ENCODE data around the gene ERFE. TPM values are rescaled to one million over a fixed set of nuclear protein-coding genes. Genes with fewer than 3 reads are reported as not detected.

Gene ERFE
- total RNA-seq, 4 donors from 2014 or later, result 0.83 TPM; not detected in 3

GRCh38 chr2:238202326-238203093 is 43.7 kb downstream of the ERFE start:
- peak overlapping the region; percentile 34 to 91 for H3K4me3 ChIP-seq
- H3K36me3 ChIP-seq, result no peaks in the 10 kb centered on the region
- TF ChIP-seq CTCF (IDR thresholded peaks at IDR 0.05) (no peak), POLR2A (IDR thresholded peaks at IDR 0.05) (no peak)
- H3K27me3 ChIP-seq, result no peaks in the 10 kb centered on the region
- H3K9me3 ChIP-seq, result no peaks in the 10 kb centered on the region
- no peaks in the 10 kb centered on the region for H3K4me1 ChIP-seq
- H3K27ac ChIP-seq, result peak overlapping the region; percentile 75 to 94
- no peak for DNase-seq
- intact Hi-C loops (cut with DNase I; ENCODE audit: low total_unique reads), result loop anchor here (10.0 kb wide), 1 partner anchor 62 kb away; no protein-coding TSS in a partner anchor

GRCh38 chr2:238203094-238203972 is 44.6 kb downstream of the ERFE start, which contains the start of gene ILKAP:
ILKAP (minus strand) TSS chr2:238203695; CDS start chr2:238203553, 142 bp downstream.
- no peaks in the 10 kb centered on the region for H3K27me3 ChIP-seq
- H3K36me3 ChIP-seq, result no peaks in the 10 kb centered on the region
- H3K4me3 ChIP-seq, result peak within 1 kb of the TSS; percentile 37 to 91
- peak within 1 kb of the TSS; percentile 85 to 94 for H3K27ac ChIP-seq
- no peaks in the 10 kb centered on the region for H3K4me1 ChIP-seq
- intact Hi-C loops (cut with DNase I; ENCODE audit: low total_unique reads), result loop anchor here (10.0 kb wide), 1 partner anchor 61 kb away; no protein-coding TSS in a partner anchor
- DNase-seq, result peak; percentile 83 to 86
- TF ChIP-seq POLR2A (IDR thresholded peaks at IDR 0.05) (peak; percentile 78 to 91), CTCF (IDR thresholded peaks at IDR 0.05) (peak in 1 of 4 experiments; percentile 11)
- no peaks in the 10 kb centered on the region for H3K9me3 ChIP-seq

- no peaks in the 10 kb centered on the region for H3K27me3 ChIP-seq
- H3K4me3 ChIP-seq, result peak overlapping the region; percentile 37 to 91
- H3K36me3 ChIP-seq, result no peaks in the 10 kb centered on the region
- DNase-seq, result no peak
- H3K9me3 ChIP-seq, result no peaks in the 10 kb centered on the region
- no peak for TF ChIP-seq POLR2A (IDR thresholded peaks at IDR 0.05)
- TF ChIP-seq CTCF (IDR thresholded peaks at IDR 0.05), result no peak
- intact Hi-C loops (cut with DNase I; ENCODE audit: low total_unique reads), result loop anchor here (10.0 kb wide), 1 partner anchor 61 kb away; no protein-coding TSS in a partner anchor
- peak overlapping the region; percentile 85 to 94 for H3K27ac ChIP-seq
- no peaks in the 10 kb centered on the region for H3K4me1 ChIP-seq
Observed at GRCh38 chr2:238203973-238204683, 45.4 kb downstream of the ERFE start.

GRCh38 chr2:238207006-238207405 is 48.2 kb downstream of the ERFE start:
- no peak overlapping the region for H3K27ac ChIP-seq
- H3K27me3 ChIP-seq, result no peaks in the 10 kb centered on the region
- TF ChIP-seq POLR2A (IDR thresholded peaks at IDR 0.05), result no peak
- TF ChIP-seq CTCF (IDR thresholded peaks at IDR 0.05), result no peak
- no peaks in the 10 kb centered on the region for H3K36me3 ChIP-seq
- no peak overlapping the region for H3K4me3 ChIP-seq
- DNase-seq, result no peak
- no peaks in the 10 kb centered on the region for H3K4me1 ChIP-seq
- intact Hi-C loops (cut with DNase I; ENCODE audit: low total_unique reads), result loop anchor here (10.0 kb wide), 1 partner anchor 58 kb away; no protein-coding TSS in a partner anchor
- H3K9me3 ChIP-seq, result no peaks in the 10 kb centered on the region
